ENCODE measurements around the gene CHIA. TPM values are rescaled to one million over a fixed set of nuclear protein-coding genes. Genes with fewer than 3 reads are reported as not detected.

Gene CHIA
- total RNA-seq, 2 experiments from 2014 or later, result not detected

- no TSS peak for BruUV-seq (replicated peaks)
- CTCF ChIA-PET (ENCODE audit: unreplicated experiment), result no interaction called here
- POLR2A ChIA-PET, result no interaction called here
These were observed 11.5 kb upstream of the CHIA start for GRCh38 chr1:111279144-111279543.

DNA sequence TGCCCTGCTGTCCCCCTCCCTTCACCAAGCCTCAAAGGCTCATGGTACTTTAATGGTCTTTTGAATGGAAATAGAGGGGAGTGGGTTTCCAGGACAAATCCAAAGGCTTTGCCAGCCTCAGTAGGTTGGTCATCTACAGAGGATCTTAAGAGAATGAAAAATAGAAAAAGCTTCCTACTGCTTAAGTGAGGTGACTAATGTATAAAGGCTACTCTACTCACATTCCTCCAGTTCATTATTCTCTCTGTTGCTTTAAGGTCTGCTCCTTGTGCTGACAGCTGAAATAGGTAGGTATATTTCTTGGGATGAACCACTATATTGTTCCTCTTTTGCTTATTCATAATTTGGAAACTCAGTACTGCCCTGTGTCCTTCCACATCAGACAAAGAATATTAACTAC lies 10.4 kb upstream of the CHIA start:
- no peaks in the 10 kb centered on the region for H3K9me3 ChIP-seq (ENCODE audit: low read length)
- H4K20me1 ChIP-seq (ENCODE audit: insufficient read depth, low read length), result no peaks in the 10 kb centered on the region
- intact Hi-C loops (cut with micrococcal nuclease; ENCODE audit: unreplicated experiment), result no loop called here
- no peak overlapping the region for H3K4me3 ChIP-seq (ENCODE audit: low read depth, low read length, poor library complexity, severe bottlenecking)
- H2AFZ ChIP-seq (ENCODE audit: low read length), result no peak overlapping the region
- DNase-seq (ENCODE audit: low spot score), result no peak
- TF ChIP-seq EZH2phosphoT487 (IDR thresholded peaks at IDR 0.05; ENCODE audit: borderline replicate concordance, low read depth, low read length), result no peak
- TF ChIP-seq CTCF (conservative IDR thresholded peaks at IDR 0.05; ENCODE audit: low read length), result no peak
- no peaks in the 10 kb centered on the region for H3K9me2 ChIP-seq (ENCODE audit: insufficient read depth, low read length)
- no TSS peak for BruUV-seq (replicated peaks)
- H3K79me2 ChIP-seq (ENCODE audit: insufficient read depth, low read depth, low read length), result no peaks in the 10 kb centered on the region
- ChIA-PET CTCF (ENCODE audit: unreplicated experiment) (no interaction called here), POLR2A (interaction anchor here (0.6 to 0.9 kb wide), 2 partner anchors 31 to 1687 kb away, joined by 3 to 4 read pairs; no protein-coding TSS in a partner anchor)
- no peaks in the 10 kb centered on the region for H3K36me3 ChIP-seq (ENCODE audit: insufficient read depth, low read length)
- no peak overlapping the region for H3K4me2 ChIP-seq (ENCODE audit: low read length)
- H3K4me1 ChIP-seq (ENCODE audit: insufficient read depth, low read length, poor library complexity, severe bottlenecking), result no peaks in the 10 kb centered on the region
- no peak overlapping the region for H3K27ac ChIP-seq (ENCODE audit: low read depth, low read length, poor library complexity, severe bottlenecking)

More at GRCh38 chr1:111279144-111279543, 11.5 kb upstream of the CHIA start:
- Histone ChIP-seq H3K4me2 (ENCODE audit: low read length) (no peak overlapping the region), H3K9me2 (ENCODE audit: insufficient read depth, low read length) (no peaks in the 10 kb centered on the region), H3K4me3 (ENCODE audit: low read depth, low read length, poor library complexity, severe bottlenecking) (no peak overlapping the region), H3K79me2 (ENCODE audit: insufficient read depth, low read depth, low read length) (no peaks in the 10 kb centered on the region), H4K20me1 (ENCODE audit: insufficient read depth, low read length) (no peaks in the 10 kb centered on the region), H3K27ac (ENCODE audit: low read depth, low read length, poor library complexity, severe bottlenecking) (no peak overlapping the region), H3K9me3 (ENCODE audit: low read length) (no peaks in the 10 kb centered on the region), H3K36me3 (ENCODE audit: insufficient read depth, low read length) (no peaks in the 10 kb centered on the region), H2AFZ (ENCODE audit: low read length) (no peak overlapping the region), H3K4me1 (ENCODE audit: insufficient read depth, low read length, poor library complexity, severe bottlenecking) (no peaks in the 10 kb centered on the region)
- DNase-seq (ENCODE audit: low spot score), result no peak
- no peak for TF ChIP-seq CTCF (conservative IDR thresholded peaks at IDR 0.05; ENCODE audit: low read length)
- TF ChIP-seq EZH2phosphoT487 (IDR thresholded peaks at IDR 0.05; ENCODE audit: borderline replicate concordance, low read depth, low read length), result no peak
- intact Hi-C loops (cut with micrococcal nuclease; ENCODE audit: unreplicated experiment), result no loop called here

DNA sequence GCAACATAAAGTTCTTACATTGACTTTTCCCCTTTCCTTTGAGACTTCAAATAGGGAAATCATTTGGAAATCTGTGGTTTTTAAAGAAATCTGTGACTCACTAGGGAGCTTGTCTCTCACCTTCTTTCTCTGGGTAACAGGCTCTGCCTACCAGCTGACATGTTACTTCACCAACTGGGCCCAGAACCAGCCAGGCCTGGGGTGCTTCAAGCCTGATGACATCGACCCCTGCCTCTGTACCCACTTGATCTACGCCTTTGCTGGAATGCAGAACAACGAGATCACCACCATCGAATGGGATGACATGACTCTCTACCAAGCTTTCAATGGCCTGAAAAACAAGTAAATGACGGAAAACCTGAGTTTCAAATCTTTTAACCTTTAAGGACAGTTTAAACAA lies 9.2 kb upstream of the CHIA start:
- DNase-seq (ENCODE audit: low spot score), result no peak
- CTCF ChIA-PET (ENCODE audit: unreplicated experiment), result no interaction called here

More for the DNA sequence above, 9.2 kb upstream of the CHIA start:
- Histone ChIP-seq H3K4me1 (ENCODE audit: insufficient read depth, low read length, poor library complexity, severe bottlenecking) (no peaks in the 10 kb centered on the region), H3K27ac (ENCODE audit: low read depth, low read length, poor library complexity, severe bottlenecking) (no peak overlapping the region), H3K79me2 (ENCODE audit: insufficient read depth, low read depth, low read length) (no peaks in the 10 kb centered on the region), H3K9me2 (ENCODE audit: insufficient read depth, low read length) (no peaks in the 10 kb centered on the region), H3K9me3 (ENCODE audit: low read length) (no peaks in the 10 kb centered on the region), H3K4me2 (ENCODE audit: low read length) (no peak overlapping the region), H2AFZ (ENCODE audit: low read length) (no peak overlapping the region), H3K4me3 (ENCODE audit: low read depth, low read length, poor library complexity, severe bottlenecking) (no peak overlapping the region), H4K20me1 (ENCODE audit: insufficient read depth, low read length) (no peaks in the 10 kb centered on the region), H3K36me3 (ENCODE audit: insufficient read depth, low read length) (no peaks in the 10 kb centered on the region)
- intact Hi-C loops (cut with micrococcal nuclease; ENCODE audit: unreplicated experiment), result no loop called here
- TF ChIP-seq EZH2phosphoT487 (IDR thresholded peaks at IDR 0.05; ENCODE audit: borderline replicate concordance, low read depth, low read length) (no peak), CTCF (conservative IDR thresholded peaks at IDR 0.05; ENCODE audit: low read length) (no peak)
- BruUV-seq (replicated peaks), result no TSS peak
- POLR2A ChIA-PET, result interaction anchor here (0.5 to 1.1 kb wide), 2 partner anchors 17 to 497 kb away, joined by 3 read pairs; no protein-coding TSS in a partner anchor
